Liver (tissue), 9 donors: ENCODE results near the gene CES5A. TPM values are rescaled to one million over a fixed set of nuclear protein-coding genes. Genes with fewer than 3 reads are reported as not detected.

ENCODE experiments used
- DNase-seq: peaks from one replicate; pipeline ENCODE4 v3.0.0-alpha.2; 2017; ENCODE audit warnings: low spot score
- H3K27ac ChIP-seq, 2 donors: one replicate each; pipeline ENCODE4 v1.7.0; 2013; ENCODE audit warnings: inconsistent platforms in 2 of 2, low read length in 2 of 2, control low read depth in 1 of 2, low read depth in 1 of 2, mild to moderate bottlenecking in 1 of 2
- H3K27me3 ChIP-seq, 4 donors: one replicate each; pipeline versions ENCODE4 v1.6.1 to v1.7.0; 2013; ENCODE audit warnings: low read length in 3 of 4, inconsistent platforms in 1 of 4, mild to moderate bottlenecking in 1 of 4, moderate library complexity in 1 of 4; ENCODE audit not compliant: control insufficient read depth in 4 of 4, insufficient read depth in 4 of 4
- H3K36me3 ChIP-seq, 4 donors: one replicate each; pipeline versions ENCODE4 v1.6.1 to v1.7.0; 2013; ENCODE audit warnings: low read length in 3 of 4, mild to moderate bottlenecking in 3 of 4, low read depth in 1 of 4, moderate library complexity in 1 of 4; ENCODE audit not compliant: control insufficient read depth in 4 of 4, insufficient read depth in 3 of 4
- H3K4me1 ChIP-seq, 4 donors: one replicate each; pipeline versions ENCODE4 v1.6.1 to v1.7.0; 2013; ENCODE audit warnings: low read length in 3 of 4, mild to moderate bottlenecking in 3 of 4, moderate library complexity in 1 of 4; ENCODE audit not compliant: control insufficient read depth in 4 of 4, insufficient read depth in 4 of 4
- H3K4me3 ChIP-seq, 3 donors: one replicate each; pipeline versions ENCODE4 v1.6.1 to v1.7.0; 2013; ENCODE audit warnings: low read length in 3 of 3, control low read depth in 1 of 3, low read depth in 1 of 3, mild to moderate bottlenecking in 1 of 3
- H3K9ac ChIP-seq, 2 donors: one replicate each; pipeline ENCODE4 v1.7.0; 2013; ENCODE audit warnings: low read length in 2 of 2, mild to moderate bottlenecking in 2 of 2, moderate library complexity in 2 of 2, control low read depth in 1 of 2, low read depth in 1 of 2
- H3K9me3 ChIP-seq, 4 donors: one replicate each; pipeline versions ENCODE4 v1.6.1 to v1.7.0; 2013; ENCODE audit warnings: low read length in 3 of 4; ENCODE audit not compliant: control insufficient read depth in 4 of 4
- ATF3 ChIP-seq: IDR thresholded peaks from 2 replicates; pipeline ENCODE4 v1.6.1; 2016; ENCODE audit warnings: antibody characterized with exemption
- FOXA1 ChIP-seq: IDR thresholded peaks from 2 replicates; pipeline ENCODE4 v1.6.1; 2016; ENCODE audit warnings: antibody characterized with exemption
- FOXA2 ChIP-seq: IDR thresholded peaks from 2 replicates; pipeline ENCODE4 v1.6.1; 2016; ENCODE audit warnings: antibody characterized with exemption
- GABPA ChIP-seq, 2 donors: IDR thresholded peaks in 1 of 2; conservative IDR thresholded peaks in 1 of 2; 2 replicates each; pipeline ENCODE4 v1.6.1; 2016; ENCODE audit warnings: antibody characterized with exemption in 2 of 2, mild to moderate bottlenecking in 1 of 2, moderate library complexity in 1 of 2
- HNF4A ChIP-seq, 2 donors: conservative IDR thresholded peaks; 2 replicates each; pipeline ENCODE4 v1.6.1; 2016; ENCODE audit warnings: antibody characterized with exemption in 2 of 2, mild to moderate bottlenecking in 2 of 2
- JUND ChIP-seq, 2 donors: IDR thresholded peaks; 2 replicates each; pipeline ENCODE4 v1.6.1; 2016; ENCODE audit warnings: antibody characterized with exemption in 2 of 2
- MAX ChIP-seq: IDR thresholded peaks from 2 replicates; pipeline ENCODE4 v1.6.1; 2016; ENCODE audit warnings: antibody characterized with exemption
- NR2F2 ChIP-seq: IDR thresholded peaks from 2 replicates; pipeline ENCODE4 v1.6.1; 2016; ENCODE audit warnings: antibody characterized with exemption
- RAD21 ChIP-seq, 2 donors: IDR thresholded peaks; 2 replicates each; pipeline ENCODE4 v1.6.1; 2016; ENCODE audit warnings: antibody characterized with exemption in 2 of 2, mild to moderate bottlenecking in 2 of 2
- REST ChIP-seq: IDR thresholded peaks from 2 replicates; pipeline ENCODE4 v1.6.1; 2016; ENCODE audit warnings: antibody characterized with exemption, mild to moderate bottlenecking
- RXRA ChIP-seq, 2 donors: IDR thresholded peaks; 2 replicates each; pipeline ENCODE4 v1.6.1; 2017 to 2018; ENCODE audit warnings: antibody characterized with exemption in 2 of 2, mild to moderate bottlenecking in 1 of 2
- SP1 ChIP-seq: IDR thresholded peaks from 2 replicates; pipeline ENCODE4 v1.6.1; 2018; ENCODE audit warnings: antibody characterized with exemption, mild to moderate bottlenecking
- TAF1 ChIP-seq: conservative IDR thresholded peaks from 2 replicates; pipeline ENCODE4 v1.6.1; 2016; ENCODE audit warnings: antibody characterized with exemption, mild to moderate bottlenecking
- YY1 ChIP-seq: IDR thresholded peaks from 2 replicates; pipeline ENCODE4 v1.6.1; 2016; ENCODE audit warnings: antibody characterized with exemption, mild to moderate bottlenecking
- WGBS: extraction: QIAGEN DNeasy Blood & Tissue Kit; methylation state at CpG from one replicate; pipeline ENCODE4 v1.1.7; 2013; 5-methylcytosine and 5-hydroxymethylcytosine counted together
- polyA plus RNA-seq, 2 donors: library from polyadenylated mRNA; stranded (reverse) in 1 of 2; unstranded in 1 of 2; fragments of 200-250 nt in 1 of 2; fragments of >200 nt in 1 of 2; fragmentation: Nextera tagmentation in 1 of 2; extraction: Ambion mirVana in 1 of 2; gene quantifications; one replicate each; pipeline versions ENCODE4 v1.2.1 to v1.2.3, GENCODE V29; 2013 to 2015
- total RNA-seq, 2 donors: library from RNA; depleted of rRNA; stranded (reverse); fragments of >200 nt; gene quantifications; one replicate each; pipeline ENCODE4 v1.2.3, GENCODE V29; 2014
- TF ChIP-seq, protein P1 (sequence below): IDR thresholded peaks from 2 replicates; pipeline ENCODE4 v1.6.1; 2016; ENCODE audit warnings: antibody characterized with exemption
- donor health status: healthy.
- donor health status: healthy.
- donor health status: healthy.
- donor health status: healthy.
- donor health status: healthy.

Gene CES5A
- total and polyA plus RNA-seq, 4 donors = 0.67 to 1.5 (median 0.96) TPM; not detected in 1

GRCh38 chr16:55908641-55909040 is 33.5 kb upstream of the CES5A start:
- no peak for DNase-seq
- no peak for TF ChIP-seq JUND (IDR thresholded peaks at IDR 0.05)
- no peak for TF ChIP-seq MAX
- no peak for TF ChIP-seq ATF3
- peaks cover 0 to 5% (median under 1%) of the 10 kb centered on the region in 4 donors for H3K9me3 ChIP-seq
- H3K27ac ChIP-seq = no peak overlapping the region
- H3K4me3 ChIP-seq = no peak overlapping the region
- H3K27me3 ChIP-seq = no peaks in the 10 kb centered on the region
- no peaks in the 10 kb centered on the region for H3K36me3 ChIP-seq
- H3K4me1 ChIP-seq = no peaks in the 10 kb centered on the region
- H3K9ac ChIP-seq = no peak overlapping the region
- WGBS = 86% methylated on average over 4 of the region's 4 CpGs

DNA sequence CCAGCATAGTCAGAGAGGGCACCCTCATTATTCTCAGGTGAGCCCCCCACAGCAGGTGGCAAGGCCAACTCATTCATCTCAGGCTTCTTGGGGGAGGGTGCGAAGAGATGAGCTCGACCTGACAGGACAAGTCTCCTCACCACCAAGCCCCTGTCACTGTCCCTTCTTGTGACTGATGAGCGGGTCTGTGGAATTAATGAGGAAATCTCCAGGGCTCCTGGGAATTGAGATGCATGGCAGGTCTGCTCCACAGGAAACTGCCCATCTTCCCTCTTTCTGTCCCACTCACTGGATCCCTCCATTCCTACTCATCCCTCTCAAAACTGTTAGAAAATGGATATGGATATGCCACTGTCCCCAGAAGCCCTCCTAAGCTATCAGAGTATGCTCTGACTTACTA is 32.5 kb upstream of the CES5A start:
- H3K27ac ChIP-seq = no peak overlapping the region
- no peak for DNase-seq
- no peak overlapping the region for H3K9ac ChIP-seq
- no peaks in the 10 kb centered on the region for H3K27me3 ChIP-seq
- no peak for TF ChIP-seq TAF1
- no peak for TF ChIP-seq HNF4A (conservative IDR thresholded peaks at IDR 0.05)
- no peak for TF ChIP-seq YY1
- no peak for TF ChIP-seq SP1
- no peak for TF ChIP-seq REST
- no peak for TF ChIP-seq FOXA2
- TF ChIP-seq RAD21 (IDR thresholded peaks at IDR 0.05) = no peak
- TF ChIP-seq GABPA (IDR thresholded peaks at IDR 0.05 in 1 of 2, conservative IDR thresholded peaks at IDR 0.05 in 1 of 2) = no peak
- TF ChIP-seq RXRA (IDR thresholded peaks at IDR 0.05) = no peak
- TF ChIP-seq FOXA1 = no peak
- no peak for TF ChIP-seq NR2F2
- TF ChIP-seq, protein P1, sequence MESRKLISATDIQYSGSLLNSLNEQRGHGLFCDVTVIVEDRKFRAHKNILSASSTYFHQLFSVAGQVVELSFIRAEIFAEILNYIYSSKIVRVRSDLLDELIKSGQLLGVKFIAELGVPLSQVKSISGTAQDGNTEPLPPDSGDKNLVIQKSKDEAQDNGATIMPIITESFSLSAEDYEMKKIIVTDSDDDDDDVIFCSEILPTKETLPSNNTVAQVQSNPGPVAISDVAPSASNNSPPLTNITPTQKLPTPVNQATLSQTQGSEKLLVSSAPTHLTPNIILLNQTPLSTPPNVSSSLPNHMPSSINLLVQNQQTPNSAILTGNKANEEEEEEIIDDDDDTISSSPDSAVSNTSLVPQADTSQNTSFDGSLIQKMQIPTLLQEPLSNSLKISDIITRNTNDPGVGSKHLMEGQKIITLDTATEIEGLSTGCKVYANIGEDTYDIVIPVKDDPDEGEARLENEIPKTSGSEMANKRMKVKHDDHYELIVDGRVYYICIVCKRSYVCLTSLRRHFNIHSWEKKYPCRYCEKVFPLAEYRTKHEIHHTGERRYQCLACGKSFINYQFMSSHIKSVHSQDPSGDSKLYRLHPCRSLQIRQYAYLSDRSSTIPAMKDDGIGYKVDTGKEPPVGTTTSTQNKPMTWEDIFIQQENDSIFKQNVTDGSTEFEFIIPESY = no peak
- H3K4me3 ChIP-seq = no peak overlapping the region
- H3K4me1 ChIP-seq = no peaks in the 10 kb centered on the region
- WGBS = 81% methylated on average over 3 of the region's 3 CpGs
- no peaks in the 10 kb centered on the region for H3K36me3 ChIP-seq
- peaks cover 0 to 7% (median under 1%) of the 10 kb centered on the region in 4 donors for H3K9me3 ChIP-seq
